Naive thymus-derived CD4-positive, alpha-beta T cell (primary cell): ENCODE results near the gene PRAMEF27. TPM values are rescaled to one million over a fixed set of nuclear protein-coding genes. Genes with fewer than 3 reads are reported as not detected.
"Not testable (repeated sequence)": the region's sequence is repeated elsewhere in the genome, so short reads cannot be mapped to it uniquely, and the experiment has no call there.

Source experiments
- ATAC-seq: fragments of 150-1000 bp; cut with Tn5 transposase; 2 replicates; pipeline ENCODE4 v1.10.0; 2021; ENCODE audit warnings: mild to moderate bottlenecking, moderate library complexity
- CTCF ChIA-PET: fragments of 350-600 bp; sonication (Branson Sonifier 250); formaldehyde crosslinking; loops from one replicate; lab custom pipeline; 2021; ENCODE audit warnings: antibody characterized with exemption; lab: Charles Lee
- POLR2A ChIA-PET: fragments of 350-600 bp; sonication (Branson Sonifier 250); formaldehyde crosslinking; loops from one replicate; lab custom pipeline; 2021; ENCODE audit warnings: antibody characterized with exemption, inconsistent platforms; lab: Charles Lee
- DNase-seq, 9 donors: peaks; one replicate each; pipeline versions ENCODE4 v3.0.0 to v3.0.0-alpha.2; 2020 to 2022; ENCODE audit warnings: mixed read lengths in 1 of 9
- H3K27ac ChIP-seq: one replicate; pipeline ENCODE4 v1.7.0; 2013; ENCODE audit warnings: mild to moderate bottlenecking, low read depth, low read length, moderate library complexity
- H3K27me3 ChIP-seq, 2 donors: one replicate each; pipeline ENCODE4 v1.7.0; 2013; ENCODE audit warnings: low read length in 2 of 2, mild to moderate bottlenecking in 2 of 2, moderate library complexity in 2 of 2; ENCODE audit not compliant: control insufficient read depth in 2 of 2, insufficient read depth in 2 of 2
- H3K36me3 ChIP-seq, 3 experiments: 1 replicate in 2 of 3; 2 replicates in 1 of 3; pipeline ENCODE4 v1.7.0; 2013; ENCODE audit warnings: low read length in 3 of 3, mild to moderate bottlenecking in 3 of 3, moderate library complexity in 1 of 3; ENCODE audit not compliant: insufficient read depth in 3 of 3, control insufficient read depth in 2 of 3
- H3K4me1 ChIP-seq, 2 donors: one replicate each; pipeline ENCODE4 v1.7.0; 2013; ENCODE audit warnings: low read length in 2 of 2, mild to moderate bottlenecking in 2 of 2, moderate library complexity in 1 of 2; ENCODE audit not compliant: control insufficient read depth in 2 of 2, insufficient read depth in 2 of 2
- H3K4me3 ChIP-seq: 2 replicates; pipeline ENCODE4 v1.7.0; 2013; ENCODE audit warnings: mild to moderate bottlenecking, low read length
- H3K9me3 ChIP-seq, 3 experiments: 1 replicate in 2 of 3; 2 replicates in 1 of 3; pipeline ENCODE4 v1.7.0; 2013; ENCODE audit warnings: low read length in 3 of 3; ENCODE audit not compliant: control insufficient read depth in 2 of 3
- H3K27ac Mint-ChIP-seq, 9 donors: one replicate each; pipeline ENCODE4 v1.8.0; 2020 to 2022; ENCODE audit warnings: mixed read lengths in 9 of 9, mild to moderate bottlenecking in 8 of 9, moderate library complexity in 5 of 9, inconsistent platforms in 2 of 9
- H3K27me3 Mint-ChIP-seq, 5 donors: one replicate each; pipeline ENCODE4 v1.8.0; 2021 to 2022; ENCODE audit warnings: mixed read lengths in 5 of 5, mild to moderate bottlenecking in 1 of 5
- H3K36me3 Mint-ChIP-seq, 5 donors: one replicate each; pipeline ENCODE4 v1.8.0; 2020 to 2022; ENCODE audit warnings: mixed read lengths in 5 of 5, mild to moderate bottlenecking in 3 of 5, inconsistent platforms in 1 of 5
- H3K4me1 Mint-ChIP-seq, 7 donors: one replicate each; pipeline ENCODE4 v1.8.0; 2020 to 2022; ENCODE audit warnings: mixed read lengths in 7 of 7, mild to moderate bottlenecking in 3 of 7, inconsistent platforms in 1 of 7
- H3K4me3 Mint-ChIP-seq, 10 donors: one replicate each; pipeline ENCODE4 v1.8.0; 2020 to 2022; ENCODE audit warnings: mild to moderate bottlenecking in 10 of 10, mixed read lengths in 10 of 10, moderate library complexity in 6 of 10, inconsistent platforms in 2 of 10
- H3K9me3 Mint-ChIP-seq, 11 donors: one replicate each; pipeline ENCODE4 v1.8.0; 2020 to 2022; ENCODE audit warnings: mixed read lengths in 11 of 11, mild to moderate bottlenecking in 4 of 11, inconsistent platforms in 1 of 11, moderate library complexity in 1 of 11
- intact Hi-C, 2 donors: fragments of 100-400 bp; cut with micrococcal nuclease; formaldehyde crosslinking; loops; one replicate each; pipeline ENCODE4 v1.15.1; 2023
- polyA plus RNA-seq, 2 donors: library from polyadenylated mRNA; unstranded; fragments of 300-500 nt; fragmentation: Illumina TruSeq; gene quantifications; one replicate each; pipeline ENCODE4 v1.2.3, GENCODE V29; 2021
- total RNA-seq, 6 experiments: library from RNA in 5 of 6; stranded (reverse) in 5 of 6; gene quantifications; 1 replicate in 5 of 6; 2 replicates in 1 of 6; pipeline ENCODE4 v1.2.3 and lab custom pipeline; 2021 to 2026

The PRAMEF27 gene
- total RNA-seq (not detected), polyA plus RNA-seq (not detected), total RNA-seq (lab: John Stamatoyannopoulos, UW) (not detected)

- H3K4me3 Mint-ChIP-seq, H3K4me3 ChIP-seq, POLR2A ChIA-PET, ATAC-seq, DNase-seq, H3K4me1 ChIP-seq, H3K4me1 Mint-ChIP-seq, H3K36me3 Mint-ChIP-seq, H3K27me3 Mint-ChIP-seq, intact Hi-C loops, H3K36me3 ChIP-seq, H3K27ac ChIP-seq, H3K9me3 ChIP-seq, H3K27me3 ChIP-seq, H3K27ac Mint-ChIP-seq, CTCF ChIA-PET, H3K9me3 Mint-ChIP-seq: not testable (repeated sequence)
Measured at GRCh38 chr1:13056475-13056874, at the start of gene PRAMEF27. PRAMEF27 (minus strand) TSS chr1:13056575; CDS start chr1:13053659, 2,916 bp downstream.

- POLR2A ChIA-PET, ATAC-seq, H3K4me3 Mint-ChIP-seq, H3K4me1 ChIP-seq, H3K36me3 ChIP-seq, H3K9me3 ChIP-seq, H3K27ac ChIP-seq, H3K4me3 ChIP-seq, H3K36me3 Mint-ChIP-seq, H3K27me3 ChIP-seq, H3K27ac Mint-ChIP-seq, H3K9me3 Mint-ChIP-seq, H3K27me3 Mint-ChIP-seq, H3K4me1 Mint-ChIP-seq, intact Hi-C loops, DNase-seq, CTCF ChIA-PET: not testable (repeated sequence)
Measured at GRCh38 chr1:13070474-13070873, 14.1 kb upstream of the PRAMEF27 start, which contains the start of gene PRAMEF25. PRAMEF25 (plus strand) TSS chr1:13070774; CDS start chr1:13073694, 2,920 bp downstream.

GRCh38 chr1:13019846-13020245 is 36.5 kb downstream of the PRAMEF27 start:
- H3K9me3 ChIP-seq, H3K9me3 Mint-ChIP-seq, DNase-seq, CTCF ChIA-PET, ATAC-seq, POLR2A ChIA-PET, H3K4me3 ChIP-seq, H3K27me3 Mint-ChIP-seq, H3K36me3 Mint-ChIP-seq, H3K4me3 Mint-ChIP-seq, H3K27me3 ChIP-seq, H3K4me1 ChIP-seq, H3K36me3 ChIP-seq, H3K4me1 Mint-ChIP-seq, intact Hi-C loops, H3K27ac ChIP-seq, H3K27ac Mint-ChIP-seq: not testable (repeated sequence)

- H3K9me3 Mint-ChIP-seq, H3K4me3 Mint-ChIP-seq, H3K27me3 Mint-ChIP-seq, H3K4me1 Mint-ChIP-seq, H3K4me1 ChIP-seq, H3K36me3 ChIP-seq, H3K36me3 Mint-ChIP-seq, H3K27ac ChIP-seq, H3K4me3 ChIP-seq, intact Hi-C loops, H3K27me3 ChIP-seq, CTCF ChIA-PET, POLR2A ChIA-PET, H3K9me3 ChIP-seq, ATAC-seq, H3K27ac Mint-ChIP-seq, DNase-seq: not testable (repeated sequence)
Measured at GRCh38 chr1:13011932-13012331, 44.4 kb downstream of the PRAMEF27 start.

GRCh38 chr1:13009348-13009747 is 47.0 kb downstream of the PRAMEF27 start:
- H3K4me3 Mint-ChIP-seq, H3K36me3 ChIP-seq, H3K27me3 ChIP-seq, ATAC-seq, H3K4me1 Mint-ChIP-seq, H3K9me3 ChIP-seq, POLR2A ChIA-PET, H3K27me3 Mint-ChIP-seq, intact Hi-C loops, H3K27ac ChIP-seq, H3K36me3 Mint-ChIP-seq, H3K9me3 Mint-ChIP-seq, H3K27ac Mint-ChIP-seq, DNase-seq, CTCF ChIA-PET, H3K4me1 ChIP-seq, H3K4me3 ChIP-seq: not testable (repeated sequence)

GRCh38 chr1:13005732-13006131 is 50.6 kb downstream of the PRAMEF27 start:
- intact Hi-C loops, POLR2A ChIA-PET: not testable (repeated sequence)

More at GRCh38 chr1:13005732-13006131, 50.6 kb downstream of the PRAMEF27 start:
- H3K36me3 Mint-ChIP-seq, ATAC-seq, H3K27me3 ChIP-seq, DNase-seq, H3K9me3 ChIP-seq, H3K27ac ChIP-seq, H3K27me3 Mint-ChIP-seq, H3K4me1 Mint-ChIP-seq, H3K4me3 Mint-ChIP-seq, H3K27ac Mint-ChIP-seq, H3K36me3 ChIP-seq, H3K4me3 ChIP-seq, H3K9me3 Mint-ChIP-seq, H3K4me1 ChIP-seq, CTCF ChIA-PET: not testable (repeated sequence)
